K562 (cell line): ENCODE results near the gene RECK. TPM values are rescaled to one million over a fixed set of nuclear protein-coding genes. Genes with fewer than 3 reads are reported as not detected.
"Not testable (repeated sequence)": the region's sequence is repeated elsewhere in the genome, so short reads cannot be mapped to it uniquely, and the experiment has no call there.

Source experiments
- ATAC-seq: fragments of 200-7000 bp; cut with Tn5 transposase; 3 replicates; pipeline ENCODE4 v1.9.1; 2020; ENCODE audit warnings: moderate library complexity
- BruUV-seq: library from RNA; stranded (reverse); fragments of 400-500 nt; replicated peaks from 2 replicates; lab custom pipeline; 2021; lab: Mats Ljungman, UMichigan
- CTCF ChIA-PET: fragments of 300-600 bp; formaldehyde crosslinking; extraction: SDS; loops from one replicate; lab custom pipeline; 2021; ENCODE audit warnings: low intra/inter-chr PET ratio; lab: Yijun Ruan, JAX
- POLR2A ChIA-PET: fragments of 300-600, 350-650 bp; sonication (Branson Sonifier 250); formaldehyde crosslinking; extraction: SDS; loops from one replicate; lab custom pipeline; 2021; ENCODE audit warnings: antibody characterized with exemption, inconsistent platforms; lab: Yijun Ruan, JAX
- DNase-seq, 4 experiments: peaks; one replicate each; pipeline versions ENCODE4 v3.0.0 to v3.0.0-alpha.2; 2011 to 2018; ENCODE audit warnings: low spot score in 3 of 4, mixed read lengths in 3 of 4; ENCODE audit errors: extremely low read depth in 1 of 4
- FAIRE-seq: peaks from 2 replicates; lab custom pipeline; 2011; peaks lifted over from hg19 to GRCh38; lab: Jason Lieb, UNC
- H2AFZ ChIP-seq: 2 replicates; pipeline ENCODE4 v1.6.0; 2011; ENCODE audit warnings: low read depth, low read length, control low read depth, inconsistent platforms
- H3K27ac ChIP-seq: fragments of 200-600 bp; 3 replicates; pipeline ENCODE4 v1.8.0; 2011; ENCODE audit warnings: low read depth, mild to moderate bottlenecking, control low read depth, inconsistent platforms, low read length, moderate library complexity, mixed read lengths; ENCODE audit errors: extremely low read depth
- H3K27me3 ChIP-seq, 2 experiments: fragments of 300-600 bp in 1 of 2; 2 replicates in 1 of 2; 3 replicates in 1 of 2; pipeline versions ENCODE4 v1.6.0 to v1.8.0; 2011; ENCODE audit warnings: inconsistent platforms in 2 of 2, low read length in 2 of 2, mild to moderate bottlenecking in 1 of 2, mixed read lengths in 1 of 2, moderate library complexity in 1 of 2; ENCODE audit not compliant: control insufficient read depth in 2 of 2, insufficient read depth in 2 of 2
- H3K36me3 ChIP-seq: fragments of 300-600 bp; 3 replicates; pipeline ENCODE4 v1.8.0; 2011; ENCODE audit warnings: mild to moderate bottlenecking, low read length, inconsistent platforms; ENCODE audit not compliant: control insufficient read depth, insufficient read depth
- H3K4me1 ChIP-seq, 2 experiments: fragments of 200-600 bp in 1 of 2; replicated peaks in 1 of 2; 2 replicates in 1 of 2; 3 replicates in 1 of 2; pipeline versions ENCODE4 v1.5.1 to v1.8.0; 2011; ENCODE audit warnings: inconsistent platforms in 2 of 2, low read length in 2 of 2, mild to moderate bottlenecking in 1 of 2, mixed read lengths in 1 of 2, moderate library complexity in 1 of 2; ENCODE audit not compliant: control insufficient read depth in 2 of 2, insufficient read depth in 2 of 2
- H3K4me2 ChIP-seq: 2 replicates; pipeline ENCODE4 v1.6.1; 2011; ENCODE audit warnings: low read length, control low read depth, inconsistent platforms, mixed read lengths; ENCODE audit not compliant: insufficient read depth
- H3K4me3 ChIP-seq: fragments of 200-600 bp; sonication (generic), shearing (Covaris generic); 2 replicates; pipeline ENCODE4 v1.5.1; 2016; ENCODE audit warnings: control low read depth, inconsistent platforms
- H3K79me2 ChIP-seq: fragments of 200-600 bp; 3 replicates; pipeline ENCODE4 v1.8.0; 2011; ENCODE audit warnings: low read length, inconsistent platforms; ENCODE audit not compliant: control insufficient read depth, insufficient read depth
- H3K9ac ChIP-seq, 2 experiments: 2 replicates each; pipeline versions ENCODE4 v1.6.0 to v1.6.1; 2011; ENCODE audit warnings: low read depth in 2 of 2, low read length in 2 of 2, control low read depth in 1 of 2, inconsistent platforms in 1 of 2, mild to moderate bottlenecking in 1 of 2, mixed read lengths in 1 of 2; ENCODE audit not compliant: insufficient read depth in 1 of 2
- H3K9me1 ChIP-seq: one replicate; pipeline ENCODE4 v1.6.0; 2011; ENCODE audit warnings: inconsistent platforms, mild to moderate bottlenecking, low read length, moderate library complexity; ENCODE audit not compliant: control insufficient read depth, insufficient read depth
- H3K9me3 ChIP-seq: replicated peaks from 2 replicates; pipeline ENCODE4 v1.5.1; 2011; ENCODE audit warnings: low read depth, low read length, inconsistent platforms; ENCODE audit not compliant: control insufficient read depth, insufficient read depth
- H4K20me1 ChIP-seq: replicated peaks from 2 replicates; pipeline ENCODE4 v1.6.1; 2011; ENCODE audit warnings: low read length, inconsistent platforms, mixed read lengths; ENCODE audit not compliant: control insufficient read depth, insufficient read depth
- BCL6 ChIP-seq: fragments of 250-450 bp; sonication (Bioruptor Pico); IDR thresholded peaks from 2 replicates; pipeline ENCODE4 v1.4.0; 2020
- CBX8 ChIP-seq: fragments of 200-600 bp; sonication (generic); IDR thresholded peaks from 2 replicates; pipeline ENCODE4 v1.6.1; 2012; ENCODE audit warnings: borderline replicate concordance, mixed run types, low read depth, mild to moderate bottlenecking, moderate library complexity, mixed read lengths, low read length, control low read depth, inconsistent platforms; ENCODE audit not compliant: poor library complexity, severe bottlenecking; ENCODE audit errors: extremely low read depth
- KDM5B ChIP-seq: fragments of 200-600 bp; sonication (generic); IDR thresholded peaks from 2 replicates; pipeline ENCODE4 v1.6.1; 2012; ENCODE audit warnings: low read depth, mild to moderate bottlenecking, moderate library complexity, low read length, control low read depth, inconsistent platforms; ENCODE audit not compliant: insufficient replicate concordance
- NFYB ChIP-seq: IDR thresholded peaks from 2 replicates; pipeline ENCODE4 v1.6.1; 2011; ENCODE audit warnings: mild to moderate bottlenecking, moderate library complexity; ENCODE audit not compliant: insufficient read length; ENCODE audit errors: extremely low read depth
- ZBTB1 ChIP-seq: sonication (generic); formaldehyde crosslinking; IDR thresholded peaks from 2 replicates; pipeline ENCODE4 v1.8.1; 2023; ENCODE audit warnings: missing genetic modification reagents, low read depth, mild to moderate bottlenecking, borderline replicate concordance
- WGBS: fragments of 100-300 bp; shearing (Covaris generic); methylation state at CpG from one replicate; pipeline ENCODE4 v1.1.6; 2016; ENCODE audit warnings: low coverage, mixed read lengths; ENCODE audit not compliant: insufficient coverage; ENCODE audit errors: missing lambda C conversion rate; 5-methylcytosine and 5-hydroxymethylcytosine counted together
- in situ Hi-C: fragments of 300-500 bp; cut with MboI; formaldehyde crosslinking; loops from 4 replicates; pipeline ENCODE4 v1.15.0; 2018; ENCODE audit warnings: inconsistent platforms, mixed read lengths
- intact Hi-C: fragments of 100-400 bp; cut with micrococcal nuclease; formaldehyde crosslinking; loops from 2 replicates; pipeline ENCODE4 v1.14.2; 2022
- polyA plus RNA-seq, 8 experiments: library from polyadenylated mRNA; depleted of rRNA in 4 of 8; stranded (reverse) in 5 of 8; unstranded in 3 of 8; fragments of >200 nt; fragmentation: Nextera tagmentation in 2 of 8; fragmentation: Illumina TruSeq in 1 of 8; extraction: Ambion mirVana in 2 of 8; extraction: Trizol in 1 of 8; gene quantifications; 2 replicates each; pipeline versions ENCODE4 v1.2.1 to v1.2.3, GENCODE V29; 2011 to 2014; ENCODE audit warnings: inconsistent platforms in 1 of 8, missing spikeins in 1 of 8
- total RNA-seq, 7 experiments: library from RNA; depleted of rRNA in 6 of 7; stranded (reverse); fragments of >200 nt in 6 of 7; fragmentation: Illumina TruSeq in 2 of 7; extraction: Trizol in 2 of 7; gene quantifications; 2 replicates each; pipeline versions ENCODE4 v1.2.1 to v1.2.3, GENCODE V29; 2011 to 2021; ENCODE audit warnings: low replicate concordance in 1 of 7
- TF ChIP-seq, protein P1 (sequence below): sonication (generic); formaldehyde crosslinking; IDR thresholded peaks from 2 replicates; pipeline ENCODE4 v1.8.0; 2022; ENCODE audit warnings: missing genetic modification reagents, mild to moderate bottlenecking, moderate library complexity, borderline replicate concordance

Gene RECK
- total and polyA plus RNA-seq, 9 of the 15 experiments (the other 6 are each of a cell fraction or from before 2014, with no cell fraction given), result 0.04 to 0.36 (median 0.16) TPM

DNA sequence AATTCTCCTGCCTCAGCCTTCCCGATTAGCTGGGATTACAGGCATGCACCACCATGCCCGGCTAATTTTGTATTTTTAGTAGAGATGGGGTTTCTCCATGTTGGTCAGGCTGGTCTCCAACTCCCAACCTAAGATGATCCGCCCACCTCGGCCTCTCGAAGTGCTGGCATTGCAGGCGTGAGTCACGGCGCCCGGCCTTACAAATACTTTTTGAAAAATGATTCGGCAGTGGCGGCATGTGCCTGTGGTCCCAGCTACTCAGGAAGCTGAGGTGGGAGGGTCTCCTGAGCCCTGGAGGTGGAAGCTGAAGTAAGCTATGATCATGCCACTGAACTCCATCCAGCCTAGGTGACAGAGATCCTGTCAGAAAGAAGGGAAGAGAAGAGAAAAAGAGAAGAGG is 123.4 kb downstream of the RECK start:
- ATAC-seq, CTCF ChIA-PET, H2AFZ ChIP-seq, H3K4me1 ChIP-seq, H3K4me2 ChIP-seq, H3K9me3 ChIP-seq, DNase-seq, H3K27me3 ChIP-seq, H3K79me2 ChIP-seq, H3K4me3 ChIP-seq, intact Hi-C loops, POLR2A ChIA-PET, H3K36me3 ChIP-seq, in situ Hi-C loops, FAIRE-seq, H4K20me1 ChIP-seq, H3K9me1 ChIP-seq, H3K9ac ChIP-seq, BruUV-seq, H3K27ac ChIP-seq: not testable (repeated sequence)
- WGBS, result 51% methylated on average over 11 of the region's 11 CpGs

DNA sequence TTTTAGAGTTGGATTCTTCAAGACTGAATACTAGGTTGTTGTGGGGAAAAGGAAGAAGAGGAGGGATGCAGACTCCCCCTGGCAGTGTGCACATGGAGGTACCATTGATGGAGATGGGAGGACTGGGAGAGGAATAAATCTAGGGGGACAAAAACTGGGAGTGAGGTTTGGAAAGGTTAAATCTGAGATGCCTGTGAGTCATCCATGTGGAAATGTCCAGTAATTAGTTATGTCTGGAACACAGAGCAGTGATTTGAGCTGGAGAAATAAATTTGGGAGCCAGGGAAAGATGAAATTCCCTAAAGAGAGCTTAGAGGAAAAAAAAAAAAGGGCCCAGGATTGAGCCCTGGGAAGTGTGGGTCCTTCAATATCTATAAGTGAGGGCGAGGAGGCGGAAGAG is 124.5 kb downstream of the RECK start:
- no peaks in the 10 kb centered on the region for H3K79me2 ChIP-seq
- FAIRE-seq (no peak), DNase-seq (no peak), ATAC-seq (no peak)
- POLR2A ChIA-PET, result no interaction called here
- CTCF ChIA-PET, result interaction anchor here (0.5 kb wide), 1 partner anchor 17 kb away, joined by 3 read pairs; no protein-coding TSS in a partner anchor
- no peak overlapping the region for H3K4me3 ChIP-seq
- peaks cover 3 to 10% of the 10 kb centered on the region in 2 experiments; a peak in 3 of 5 replicates for H3K4me1 ChIP-seq
- no peaks in the 10 kb centered on the region for H3K27me3 ChIP-seq
- WGBS, result no CpG with 5 or more reads among the region's 2 CpGs
- intact Hi-C loops, result no loop called here
- no peak overlapping the region for H3K4me2 ChIP-seq
- no peak overlapping the region for H3K9ac ChIP-seq
- TF ChIP-seq ZBTB1 (CRISPR knock-in tag), result no peak
- no peak for TF ChIP-seq NFYB
- no peak for TF ChIP-seq KDM5B
- TF ChIP-seq BCL6 (CRISPR knock-in tag), result no peak
- TF ChIP-seq, protein P1, sequence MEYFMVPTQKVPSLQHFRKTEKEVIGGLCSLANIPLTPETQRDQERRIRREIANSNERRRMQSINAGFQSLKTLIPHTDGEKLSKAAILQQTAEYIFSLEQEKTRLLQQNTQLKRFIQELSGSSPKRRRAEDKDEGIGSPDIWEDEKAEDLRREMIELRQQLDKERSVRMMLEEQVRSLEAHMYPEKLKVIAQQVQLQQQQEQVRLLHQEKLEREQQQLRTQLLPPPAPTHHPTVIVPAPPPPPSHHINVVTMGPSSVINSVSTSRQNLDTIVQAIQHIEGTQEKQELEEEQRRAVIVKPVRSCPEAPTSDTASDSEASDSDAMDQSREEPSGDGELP, result no peak
- TF ChIP-seq CBX8, result no peak
- H3K9me3 ChIP-seq, result 0 out of 2 replicates have a peak, but pooled peaks cover 1% of the 10 kb centered on the region
- no peak overlapping the region for H3K27ac ChIP-seq
- H4K20me1 ChIP-seq, result no peaks in the 10 kb centered on the region
- no TSS peak for BruUV-seq
- in situ Hi-C loops, result no loop called here
- H3K9me1 ChIP-seq, result no peaks in the 10 kb centered on the region
- no peak overlapping the region for H2AFZ ChIP-seq
- no peaks in the 10 kb centered on the region for H3K36me3 ChIP-seq
